SHP77 (cell line): ENCODE data around the gene SMYD3.

ENCODE experiments used
- DNase-seq, 2 experiments: peaks; one replicate each; lab custom pipeline; 2025; lab: John Stamatoyannopoulos, UW

Gene SMYD3

GRCh38 chr1:246506674-246507481 is at the start of gene SMYD3:
SMYD3 (minus strand) TSS chr1:246507279.
- peak; percentile 74 to 83 for DNase-seq

GRCh38 chr1:246554201-246554600 is 47.1 kb upstream of the SMYD3 start:
- no peak for DNase-seq

- no peak for DNase-seq
Observed at GRCh38 chr1:246552110-246552509, 45.0 kb upstream of the SMYD3 start.

GRCh38 chr1:246550402-246550801 is 43.3 kb upstream of the SMYD3 start:
- no peak for DNase-seq

GRCh38 chr1:246549665-246550064 is 42.6 kb upstream of the SMYD3 start:
- no peak for DNase-seq

GRCh38 chr1:246544001-246544400 is 36.9 kb upstream of the SMYD3 start:
- no peak for DNase-seq

GRCh38 chr1:246540738-246541491 is 33.8 kb upstream of the SMYD3 start:
- DNase-seq: no peak

GRCh38 chr1:246537887-246538286 is 30.8 kb upstream of the SMYD3 start:
- DNase-seq: no peak

GRCh38 chr1:246537441-246537840 is 30.4 kb upstream of the SMYD3 start:
- no peak for DNase-seq

- DNase-seq: no peak
Observed at GRCh38 chr1:246534114-246534513, 27.0 kb upstream of the SMYD3 start.

- no peak for DNase-seq
Observed at GRCh38 chr1:246533371-246533905, 26.4 kb upstream of the SMYD3 start.

GRCh38 chr1:246532519-246532918 is 25.4 kb upstream of the SMYD3 start:
- no peak for DNase-seq

GRCh38 chr1:246530482-246530881 is 23.4 kb upstream of the SMYD3 start:
- no peak for DNase-seq

GRCh38 chr1:246528933-246529731 is 22.1 kb upstream of the SMYD3 start:
- no peak for DNase-seq

GRCh38 chr1:246527402-246528088 is 20.5 kb upstream of the SMYD3 start:
- DNase-seq: no peak

- no peak for DNase-seq
Observed at GRCh38 chr1:246526915-246527314, 19.8 kb upstream of the SMYD3 start.

- no peak for DNase-seq
Observed at GRCh38 chr1:246526380-246526779, 19.3 kb upstream of the SMYD3 start.

- no peak for DNase-seq
Observed at GRCh38 chr1:246519514-246519913, 12.4 kb upstream of the SMYD3 start.

- no peak for DNase-seq
Observed at GRCh38 chr1:246518456-246519205, 11.6 kb upstream of the SMYD3 start.

GRCh38 chr1:246517391-246517790 is 10.3 kb upstream of the SMYD3 start:
- no peak for DNase-seq

GRCh38 chr1:246516126-246516525 is 9.0 kb upstream of the SMYD3 start:
- no peak for DNase-seq
